K562 (cell line): ENCODE results near the gene DIS3L2. TPM values are rescaled to one million over a fixed set of nuclear protein-coding genes. Genes with fewer than 3 reads are reported as not detected.

Experiments used
- ATAC-seq: fragments of 200-7000 bp; cut with Tn5 transposase; 3 replicates; pipeline ENCODE4 v1.9.1; 2020; ENCODE audit warnings: moderate library complexity
- BruUV-seq: library from RNA; stranded (reverse); fragments of 400-500 nt; replicated peaks from 2 replicates; lab custom pipeline; 2021; lab: Mats Ljungman, UMichigan
- CTCF ChIA-PET: fragments of 300-600 bp; formaldehyde crosslinking; extraction: SDS; loops from one replicate; lab custom pipeline; 2021; ENCODE audit warnings: low intra/inter-chr PET ratio; lab: Yijun Ruan, JAX
- POLR2A ChIA-PET: fragments of 300-600, 350-650 bp; sonication (Branson Sonifier 250); formaldehyde crosslinking; extraction: SDS; loops from one replicate; lab custom pipeline; 2021; ENCODE audit warnings: antibody characterized with exemption, inconsistent platforms; lab: Yijun Ruan, JAX
- DNase-seq, 4 experiments: peaks; one replicate each; pipeline versions ENCODE4 v3.0.0 to v3.0.0-alpha.2; 2011 to 2018; ENCODE audit warnings: low spot score in 3 of 4, mixed read lengths in 3 of 4; ENCODE audit errors: extremely low read depth in 1 of 4
- FAIRE-seq: peaks from 2 replicates; lab custom pipeline; 2011; peaks lifted over from hg19 to GRCh38; lab: Jason Lieb, UNC
- H2AFZ ChIP-seq: 2 replicates; pipeline ENCODE4 v1.6.0; 2011; ENCODE audit warnings: low read depth, low read length, control low read depth, inconsistent platforms
- H3K27ac ChIP-seq: fragments of 200-600 bp; 3 replicates; pipeline ENCODE4 v1.8.0; 2011; ENCODE audit warnings: low read depth, mild to moderate bottlenecking, control low read depth, inconsistent platforms, low read length, moderate library complexity, mixed read lengths; ENCODE audit errors: extremely low read depth
- H3K27me3 ChIP-seq, 2 experiments: fragments of 300-600 bp in 1 of 2; 2 replicates in 1 of 2; 3 replicates in 1 of 2; pipeline versions ENCODE4 v1.6.0 to v1.8.0; 2011; ENCODE audit warnings: inconsistent platforms in 2 of 2, low read length in 2 of 2, mild to moderate bottlenecking in 1 of 2, mixed read lengths in 1 of 2, moderate library complexity in 1 of 2; ENCODE audit not compliant: control insufficient read depth in 2 of 2, insufficient read depth in 2 of 2
- H3K36me3 ChIP-seq: fragments of 300-600 bp; 3 replicates; pipeline ENCODE4 v1.8.0; 2011; ENCODE audit warnings: mild to moderate bottlenecking, low read length, inconsistent platforms; ENCODE audit not compliant: control insufficient read depth, insufficient read depth
- H3K4me1 ChIP-seq, 2 experiments: fragments of 200-600 bp in 1 of 2; replicated peaks in 1 of 2; 2 replicates in 1 of 2; 3 replicates in 1 of 2; pipeline versions ENCODE4 v1.5.1 to v1.8.0; 2011; ENCODE audit warnings: inconsistent platforms in 2 of 2, low read length in 2 of 2, mild to moderate bottlenecking in 1 of 2, mixed read lengths in 1 of 2, moderate library complexity in 1 of 2; ENCODE audit not compliant: control insufficient read depth in 2 of 2, insufficient read depth in 2 of 2
- H3K4me2 ChIP-seq: 2 replicates; pipeline ENCODE4 v1.6.1; 2011; ENCODE audit warnings: low read length, control low read depth, inconsistent platforms, mixed read lengths; ENCODE audit not compliant: insufficient read depth
- H3K4me3 ChIP-seq: fragments of 200-600 bp; sonication (generic), shearing (Covaris generic); 2 replicates; pipeline ENCODE4 v1.5.1; 2016; ENCODE audit warnings: control low read depth, inconsistent platforms
- H3K79me2 ChIP-seq: fragments of 200-600 bp; 3 replicates; pipeline ENCODE4 v1.8.0; 2011; ENCODE audit warnings: low read length, inconsistent platforms; ENCODE audit not compliant: control insufficient read depth, insufficient read depth
- H3K9ac ChIP-seq, 2 experiments: 2 replicates each; pipeline versions ENCODE4 v1.6.0 to v1.6.1; 2011; ENCODE audit warnings: low read depth in 2 of 2, low read length in 2 of 2, control low read depth in 1 of 2, inconsistent platforms in 1 of 2, mild to moderate bottlenecking in 1 of 2, mixed read lengths in 1 of 2; ENCODE audit not compliant: insufficient read depth in 1 of 2
- H3K9me1 ChIP-seq: one replicate; pipeline ENCODE4 v1.6.0; 2011; ENCODE audit warnings: inconsistent platforms, mild to moderate bottlenecking, low read length, moderate library complexity; ENCODE audit not compliant: control insufficient read depth, insufficient read depth
- H3K9me3 ChIP-seq: replicated peaks from 2 replicates; pipeline ENCODE4 v1.5.1; 2011; ENCODE audit warnings: low read depth, low read length, inconsistent platforms; ENCODE audit not compliant: control insufficient read depth, insufficient read depth
- H4K20me1 ChIP-seq: replicated peaks from 2 replicates; pipeline ENCODE4 v1.6.1; 2011; ENCODE audit warnings: low read length, inconsistent platforms, mixed read lengths; ENCODE audit not compliant: control insufficient read depth, insufficient read depth
- CBX3 ChIP-seq, 2 experiments: IDR thresholded peaks; 1 replicate in 1 of 2; 2 replicates in 1 of 2; pipeline ENCODE4 v1.6.1; 2012; ENCODE audit warnings: inconsistent platforms in 2 of 2, low read length in 2 of 2, borderline replicate concordance in 1 of 2, control low read depth in 1 of 2
- CHAMP1 ChIP-seq: fragments of 450-650 bp; IDR thresholded peaks from 2 replicates; pipeline ENCODE4 v1.6.1; 2016; ENCODE audit warnings: mild to moderate bottlenecking
- EP400 ChIP-seq: fragments of 450-650 bp; IDR thresholded peaks from 2 replicates; pipeline ENCODE4 v1.6.1; 2017; ENCODE audit warnings: antibody characterized with exemption, mild to moderate bottlenecking, moderate library complexity
- FOXK2 ChIP-seq, 2 experiments: fragments of 450-650 bp; IDR thresholded peaks in 1 of 2; conservative IDR thresholded peaks in 1 of 2; 2 replicates each; pipeline ENCODE4 v1.6.1; 2016; ENCODE audit warnings: low read depth in 2 of 2, mild to moderate bottlenecking in 1 of 2
- HNRNPL ChIP-seq: fragments of 200-400 bp; formaldehyde crosslinking; IDR thresholded peaks from 2 replicates; pipeline ENCODE4 v1.6.1; 2017; ENCODE audit warnings: low read depth, mild to moderate bottlenecking, low read length
- NR2F6 ChIP-seq: fragments of 450-650 bp; formaldehyde crosslinking; IDR thresholded peaks from 2 replicates; pipeline ENCODE4 v1.4.0; 2020; ENCODE audit warnings: mild to moderate bottlenecking
- NR3C1 ChIP-seq: sonication (generic); formaldehyde crosslinking; IDR thresholded peaks from 2 replicates; pipeline ENCODE4 v1.8.1; 2022; ENCODE audit warnings: missing genetic modification reagents
- PHF20 ChIP-seq: fragments of 450-650 bp; IDR thresholded peaks from 2 replicates; pipeline ENCODE4 v1.6.1; 2018; ENCODE audit not compliant: partially characterized antibody
- PTRF ChIP-seq: fragments of 450-650 bp; IDR thresholded peaks from 2 replicates; pipeline ENCODE4 v1.6.1; 2016; ENCODE audit warnings: mild to moderate bottlenecking, missing genetic modification characterization, missing compliant biosample characterization
- TOE1 ChIP-seq, 2 experiments: fragments of 450-650 bp in 1 of 2; sonication (generic) in 1 of 2; formaldehyde crosslinking in 1 of 2; IDR thresholded peaks; 2 replicates each; pipeline versions ENCODE4 v1.7.1 to v1.8.0; 2016 to 2022; ENCODE audit warnings: borderline replicate concordance in 2 of 2, mild to moderate bottlenecking in 2 of 2, antibody characterized with exemption in 1 of 2, inconsistent platforms in 1 of 2, low read depth in 1 of 2, missing genetic modification reagents in 1 of 2, moderate library complexity in 1 of 2
- ZNF41 ChIP-seq: fragments of 250-450 bp; sonication (Bioruptor Pico); conservative IDR thresholded peaks from 2 replicates; pipeline ENCODE4 v1.4.0; 2020; ENCODE audit warnings: mild to moderate bottlenecking
- WGBS: fragments of 100-300 bp; shearing (Covaris generic); methylation state at CpG from one replicate; pipeline ENCODE4 v1.1.6; 2016; ENCODE audit warnings: low coverage, mixed read lengths; ENCODE audit not compliant: insufficient coverage; ENCODE audit errors: missing lambda C conversion rate; 5-methylcytosine and 5-hydroxymethylcytosine counted together
- in situ Hi-C: fragments of 300-500 bp; cut with MboI; formaldehyde crosslinking; loops from 4 replicates; pipeline ENCODE4 v1.15.0; 2018; ENCODE audit warnings: inconsistent platforms, mixed read lengths
- intact Hi-C: fragments of 100-400 bp; cut with micrococcal nuclease; formaldehyde crosslinking; loops from 2 replicates; pipeline ENCODE4 v1.14.2; 2022
- polyA plus RNA-seq, 8 experiments: library from polyadenylated mRNA; depleted of rRNA in 4 of 8; stranded (reverse) in 5 of 8; unstranded in 3 of 8; fragments of >200 nt; fragmentation: Nextera tagmentation in 2 of 8; fragmentation: Illumina TruSeq in 1 of 8; extraction: Ambion mirVana in 2 of 8; extraction: Trizol in 1 of 8; gene quantifications; 2 replicates each; pipeline versions ENCODE4 v1.2.1 to v1.2.3, GENCODE V29; 2011 to 2014; ENCODE audit warnings: inconsistent platforms in 1 of 8, missing spikeins in 1 of 8
- total RNA-seq, 7 experiments: library from RNA; depleted of rRNA in 6 of 7; stranded (reverse); fragments of >200 nt in 6 of 7; fragmentation: Illumina TruSeq in 2 of 7; extraction: Trizol in 2 of 7; gene quantifications; 2 replicates each; pipeline versions ENCODE4 v1.2.1 to v1.2.3, GENCODE V29; 2011 to 2021; ENCODE audit warnings: low replicate concordance in 1 of 7
- TF ChIP-seq, protein P1 (sequence below): sonication (generic); formaldehyde crosslinking; IDR thresholded peaks from 2 replicates; pipeline ENCODE4 v1.8.1; 2023; ENCODE audit warnings: missing genetic modification reagents, mild to moderate bottlenecking, borderline replicate concordance

Gene DIS3L2
- total and polyA plus RNA-seq, 9 of the 15 experiments (the other 6 are each of a cell fraction or from before 2014, with no cell fraction given) = 1.5 to 19.2 (median 11.2) TPM

- no peaks in the 10 kb centered on the region for H3K9me1 ChIP-seq
- ChIA-PET POLR2A (interaction anchor here (0.6 to 0.7 kb wide), 2 partner anchors 10 to 76 kb away, joined by 3 read pairs; no protein-coding TSS in a partner anchor), CTCF (no interaction called here)
- ATAC-seq = no peak
- H3K27me3 ChIP-seq = peaks cover 5 to 8% of the 10 kb centered on the region in 2 experiments; a peak in 4 of 5 replicates
- intact Hi-C loops (no loop called here), in situ Hi-C loops (no loop called here)
- FAIRE-seq = no peak
- no peak for DNase-seq
- 41% methylated on average over 12 of the region's 14 CpGs for WGBS
- H2AFZ ChIP-seq = no peak overlapping the region
- no peaks in the 10 kb centered on the region for H3K9me3 ChIP-seq
- no peak overlapping the region for H3K4me3 ChIP-seq
- H3K4me1 ChIP-seq = no peaks in the 10 kb centered on the region
- no peaks in the 10 kb centered on the region for H3K79me2 ChIP-seq
- H3K9ac ChIP-seq = no peak overlapping the region
- H4K20me1 ChIP-seq = 0 out of 2 replicates have a peak, but pooled peaks cover 3% of the 10 kb centered on the region
- no peaks in the 10 kb centered on the region for H3K36me3 ChIP-seq
- no peak overlapping the region for H3K27ac ChIP-seq
- H3K4me2 ChIP-seq = no peak overlapping the region
- BruUV-seq = no TSS peak
- TF ChIP-seq, protein P1, sequence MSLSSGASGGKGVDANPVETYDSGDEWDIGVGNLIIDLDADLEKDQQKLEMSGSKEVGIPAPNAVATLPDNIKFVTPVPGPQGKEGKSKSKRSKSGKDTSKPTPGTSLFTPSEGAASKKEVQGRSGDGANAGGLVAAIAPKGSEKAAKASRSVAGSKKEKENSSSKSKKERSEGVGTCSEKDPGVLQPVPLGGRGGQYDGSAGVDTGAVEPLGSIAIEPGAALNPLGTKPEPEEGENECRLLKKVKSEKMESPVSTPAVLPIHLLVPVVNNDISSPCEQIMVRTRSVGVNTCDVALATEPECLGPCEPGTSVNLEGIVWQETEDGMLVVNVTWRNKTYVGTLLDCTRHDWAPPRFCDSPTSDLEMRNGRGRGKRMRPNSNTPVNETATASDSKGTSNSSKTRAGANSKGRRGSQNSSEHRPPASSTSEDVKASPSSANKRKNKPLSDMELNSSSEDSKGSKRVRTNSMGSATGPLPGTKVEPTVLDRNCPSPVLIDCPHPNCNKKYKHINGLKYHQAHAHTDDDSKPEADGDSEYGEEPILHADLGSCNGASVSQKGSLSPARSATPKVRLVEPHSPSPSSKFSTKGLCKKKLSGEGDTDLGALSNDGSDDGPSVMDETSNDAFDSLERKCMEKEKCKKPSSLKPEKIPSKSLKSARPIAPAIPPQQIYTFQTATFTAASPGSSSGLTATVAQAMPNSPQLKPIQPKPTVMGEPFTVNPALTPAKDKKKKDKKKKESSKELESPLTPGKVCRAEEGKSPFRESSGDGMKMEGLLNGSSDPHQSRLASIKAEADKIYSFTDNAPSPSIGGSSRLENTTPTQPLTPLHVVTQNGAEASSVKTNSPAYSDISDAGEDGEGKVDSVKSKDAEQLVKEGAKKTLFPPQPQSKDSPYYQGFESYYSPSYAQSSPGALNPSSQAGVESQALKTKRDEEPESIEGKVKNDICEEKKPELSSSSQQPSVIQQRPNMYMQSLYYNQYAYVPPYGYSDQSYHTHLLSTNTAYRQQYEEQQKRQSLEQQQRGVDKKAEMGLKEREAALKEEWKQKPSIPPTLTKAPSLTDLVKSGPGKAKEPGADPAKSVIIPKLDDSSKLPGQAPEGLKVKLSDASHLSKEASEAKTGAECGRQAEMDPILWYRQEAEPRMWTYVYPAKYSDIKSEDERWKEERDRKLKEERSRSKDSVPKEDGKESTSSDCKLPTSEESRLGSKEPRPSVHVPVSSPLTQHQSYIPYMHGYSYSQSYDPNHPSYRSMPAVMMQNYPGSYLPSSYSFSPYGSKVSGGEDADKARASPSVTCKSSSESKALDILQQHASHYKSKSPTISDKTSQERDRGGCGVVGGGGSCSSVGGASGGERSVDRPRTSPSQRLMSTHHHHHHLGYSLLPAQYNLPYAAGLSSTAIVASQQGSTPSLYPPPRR (CRISPR knock-in tag) = no peak
- TF ChIP-seq CBX3 (IDR thresholded peaks at IDR 0.05; ENCODE audit: borderline replicate concordance in 1 of 2, low read length in 2 of 2) (no peak), HNRNPL (no peak), NR2F6 (CRISPR knock-in tag) (no peak), EP400 (no peak), TOE1 (IDR thresholded peaks at IDR 0.05; ENCODE audit: borderline replicate concordance) (no peak), TOE1 (CRISPR knock-in tag; IDR thresholded peaks at IDR 0.05; ENCODE audit: borderline replicate concordance, low read depth) (no peak), NR3C1 (no peak), FOXK2 (conservative IDR thresholded peaks at IDR 0.05 in 1 of 2, IDR thresholded peaks at IDR 0.05 in 1 of 2; ENCODE audit: low read depth in 2 of 2) (no peak), ZNF41 (CRISPR knock-in tag) (no peak), CHAMP1 (no peak), PTRF (tag) (no peak), PHF20 (no peak)
Measured at GRCh38 chr2:232340171-232340935, 378.8 kb downstream of the DIS3L2 start.
